Measurements from ENCODE around the gene LDHB.
"Not testable (repeated sequence)": the region's sequence is repeated elsewhere in the genome, so short reads cannot be mapped to it uniquely, and the experiment has no call there.

DNA sequence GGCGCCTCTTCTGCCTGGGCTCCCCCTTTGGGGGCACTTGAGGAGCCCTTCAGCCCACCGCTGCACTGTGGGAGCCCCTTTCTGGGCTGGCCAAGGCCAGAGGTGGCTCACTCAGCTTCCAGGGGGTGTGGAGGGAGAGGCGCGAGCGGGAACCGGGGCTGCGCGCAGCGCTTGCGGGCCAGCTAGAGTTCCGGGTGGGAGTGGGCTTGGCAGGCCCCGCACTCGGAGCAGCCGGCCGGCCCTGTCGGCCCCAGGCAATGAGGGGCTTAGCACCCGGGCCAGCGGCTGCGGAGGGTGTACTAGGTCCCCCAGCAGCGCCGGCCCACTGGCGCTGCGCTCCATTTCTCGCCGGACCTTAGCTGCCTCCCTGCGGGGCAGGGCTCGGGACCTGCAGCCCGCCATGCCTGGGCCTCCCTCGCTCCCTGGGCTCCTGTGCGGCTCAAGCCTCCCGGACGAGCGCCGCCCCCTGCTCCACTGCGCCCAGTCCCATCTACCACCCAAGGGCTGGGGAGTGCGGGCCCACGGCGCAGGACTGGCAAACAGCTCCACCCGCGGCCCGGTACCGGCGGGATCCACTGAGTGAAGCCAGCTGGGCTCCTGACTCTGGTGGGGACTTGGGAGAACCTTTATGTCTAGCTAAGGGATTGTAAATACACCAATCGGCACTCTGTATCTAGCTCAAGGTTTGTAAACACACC, 3.9 kb upstream of the LDHB start:
- TF ChIP-seq, protein P1, sequence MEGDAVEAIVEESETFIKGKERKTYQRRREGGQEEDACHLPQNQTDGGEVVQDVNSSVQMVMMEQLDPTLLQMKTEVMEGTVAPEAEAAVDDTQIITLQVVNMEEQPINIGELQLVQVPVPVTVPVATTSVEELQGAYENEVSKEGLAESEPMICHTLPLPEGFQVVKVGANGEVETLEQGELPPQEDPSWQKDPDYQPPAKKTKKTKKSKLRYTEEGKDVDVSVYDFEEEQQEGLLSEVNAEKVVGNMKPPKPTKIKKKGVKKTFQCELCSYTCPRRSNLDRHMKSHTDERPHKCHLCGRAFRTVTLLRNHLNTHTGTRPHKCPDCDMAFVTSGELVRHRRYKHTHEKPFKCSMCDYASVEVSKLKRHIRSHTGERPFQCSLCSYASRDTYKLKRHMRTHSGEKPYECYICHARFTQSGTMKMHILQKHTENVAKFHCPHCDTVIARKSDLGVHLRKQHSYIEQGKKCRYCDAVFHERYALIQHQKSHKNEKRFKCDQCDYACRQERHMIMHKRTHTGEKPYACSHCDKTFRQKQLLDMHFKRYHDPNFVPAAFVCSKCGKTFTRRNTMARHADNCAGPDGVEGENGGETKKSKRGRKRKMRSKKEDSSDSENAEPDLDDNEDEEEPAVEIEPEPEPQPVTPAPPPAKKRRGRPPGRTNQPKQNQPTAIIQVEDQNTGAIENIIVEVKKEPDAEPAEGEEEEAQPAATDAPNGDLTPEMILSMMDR (IDR thresholded peaks at IDR 0.05; ENCODE audit: low read depth, low read length) = not testable (repeated sequence)
- not testable (repeated sequence) for TF ChIP-seq EZH2phosphoT487 (IDR thresholded peaks at IDR 0.05; ENCODE audit: low read depth)
